ENCODE measurements around the gene ZNF260.
"Not testable (repeated sequence)": the region's sequence is repeated elsewhere in the genome, so short reads cannot be mapped to it uniquely, and the experiment has no call there.

ZNF260 gene

DNA sequence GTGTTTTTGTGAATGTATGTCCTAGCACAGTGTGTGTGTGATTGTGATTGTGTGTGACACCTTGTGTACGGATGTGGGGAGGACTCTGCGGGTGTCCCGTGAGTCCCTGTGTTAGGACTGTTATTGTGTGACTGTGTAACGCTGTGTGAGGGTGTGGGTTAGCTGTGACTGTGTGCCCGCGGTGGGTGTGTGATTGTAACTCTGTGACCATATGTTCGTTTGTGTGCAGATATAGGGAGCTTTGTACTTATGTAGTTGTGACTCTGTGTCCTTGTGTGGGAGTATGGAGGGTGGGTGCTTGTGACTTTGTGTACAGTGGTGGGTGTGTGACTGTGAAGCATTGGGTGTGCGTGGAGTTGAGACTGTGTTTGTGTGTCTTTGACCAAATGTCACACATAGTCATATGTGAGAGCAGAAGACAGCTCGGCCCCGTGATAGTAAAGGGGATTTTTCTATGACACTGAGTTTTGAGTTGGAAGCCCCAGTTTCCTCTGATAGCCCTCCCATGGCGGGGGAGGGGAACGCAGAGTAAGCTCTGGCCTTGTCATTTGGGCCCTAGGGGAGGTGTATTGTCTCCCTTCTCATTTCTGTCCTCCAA is 949 bp upstream of the ZNF260 start:
- Histone ChIP-seq H3K27ac (ENCODE audit: low read depth in 2 of 2, low read length in 2 of 2) (peak overlapping the region; percentile 91), H3K9me3 (ENCODE audit: control insufficient read depth in 2 of 2, low read length in 2 of 2) (peaks cover 8 to 15% of the 10 kb centered on the region in 2 donors), H3K36me3 (ENCODE audit: control insufficient read depth in 2 of 2, insufficient read depth in 2 of 2, low read length in 2 of 2) (peaks cover 6 to 9% of the 10 kb centered on the region in 2 donors), H3K9ac (ENCODE audit: low read depth in 1 of 2, low read length in 2 of 2) (peak overlapping the region; percentile 71 to 93), H3K4me1 (ENCODE audit: control insufficient read depth in 2 of 2, insufficient read depth in 2 of 2, low read length in 2 of 2) (peaks cover 6 to 12% of the 10 kb centered on the region in 2 donors), H3K27me3 (ENCODE audit: control insufficient read depth in 2 of 2, insufficient read depth in 2 of 2, low read length in 2 of 2) (no peaks in the 10 kb centered on the region), H3K4me3 (ENCODE audit: low read length in 2 of 2) (peak overlapping the region; percentile 93 to 96)

GRCh38 chr19:36527873-36528193 is 238 bp downstream of the ZNF260 start:
- Histone ChIP-seq H3K9me3 (ENCODE audit: control insufficient read depth in 2 of 2, low read length in 2 of 2) (peaks cover under 1 to 16% of the 10 kb centered on the region in 2 donors), H3K36me3 (ENCODE audit: control insufficient read depth in 2 of 2, insufficient read depth in 2 of 2, low read length in 2 of 2) (peaks cover 11 to 14% of the 10 kb centered on the region in 2 donors), H3K27ac (ENCODE audit: low read depth in 2 of 2, low read length in 2 of 2) (peak overlapping the region; percentile 91), H3K9ac (ENCODE audit: low read depth in 1 of 2, low read length in 2 of 2) (peak overlapping the region; percentile 71 to 93), H3K27me3 (ENCODE audit: control insufficient read depth in 2 of 2, insufficient read depth in 2 of 2, low read length in 2 of 2) (no peaks in the 10 kb centered on the region), H3K4me1 (ENCODE audit: control insufficient read depth in 2 of 2, insufficient read depth in 2 of 2, low read length in 2 of 2) (peaks cover 6 to 12% of the 10 kb centered on the region in 2 donors), H3K4me3 (ENCODE audit: low read length in 2 of 2) (peak overlapping the region; percentile 93 to 96)

DNA sequence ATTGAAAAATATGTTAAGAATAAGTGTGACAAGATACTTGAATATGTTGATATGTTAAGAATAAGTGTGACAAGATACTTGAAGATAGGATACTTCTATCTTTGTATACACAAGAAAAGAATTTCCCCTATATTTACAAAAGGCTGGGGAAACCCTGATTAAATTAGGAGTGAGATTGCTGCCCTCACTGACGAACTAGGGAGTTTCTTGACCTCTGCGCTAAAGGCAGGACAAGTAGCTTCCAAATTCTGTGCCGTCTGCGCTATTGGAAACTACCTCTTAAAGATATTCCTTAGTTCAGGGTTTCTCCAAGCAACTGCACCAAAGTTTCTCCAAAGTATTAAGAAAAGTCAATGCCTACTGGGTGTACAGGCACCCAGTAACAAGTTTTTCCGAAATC is 730 bp downstream of the ZNF260 start:
- Histone ChIP-seq H3K4me1 (ENCODE audit: control insufficient read depth in 2 of 2, insufficient read depth in 2 of 2, low read length in 2 of 2) (peaks cover 6 to 12% of the 10 kb centered on the region in 2 donors), H3K9ac (ENCODE audit: low read depth in 1 of 2, low read length in 2 of 2) (peak overlapping the region; percentile 71 to 93), H3K9me3 (ENCODE audit: control insufficient read depth in 2 of 2, low read length in 2 of 2) (peaks cover 3 to 19% of the 10 kb centered on the region in 2 donors), H3K27ac (ENCODE audit: low read depth in 2 of 2, low read length in 2 of 2) (no peak overlapping the region), H3K4me3 (ENCODE audit: low read length in 2 of 2) (peak overlapping the region; percentile 93 to 96), H3K27me3 (ENCODE audit: control insufficient read depth in 2 of 2, insufficient read depth in 2 of 2, low read length in 2 of 2) (no peaks in the 10 kb centered on the region), H3K36me3 (ENCODE audit: control insufficient read depth in 2 of 2, insufficient read depth in 2 of 2, low read length in 2 of 2) (peaks cover 13 to 19% of the 10 kb centered on the region in 2 donors)

DNA sequence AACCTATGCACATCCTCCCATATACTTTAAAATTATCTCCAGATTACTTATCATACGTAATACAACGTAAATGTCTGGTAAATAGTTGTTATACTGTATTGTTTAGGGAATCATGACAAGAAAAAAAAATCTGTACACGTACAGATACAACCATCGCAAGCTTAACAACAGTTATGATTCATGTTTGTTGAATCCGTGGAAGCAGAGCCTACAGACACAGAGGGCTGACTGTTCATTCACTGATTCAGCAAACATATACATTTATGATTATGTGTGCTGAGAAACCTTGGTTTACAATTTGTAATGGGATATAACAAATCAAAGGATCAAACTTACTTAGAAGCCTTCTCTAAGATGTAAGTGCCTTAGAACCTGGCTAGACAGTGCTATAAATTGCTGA is 1.5 kb downstream of the ZNF260 start:
- Histone ChIP-seq H3K27ac (ENCODE audit: low read depth in 2 of 2, low read length in 2 of 2) (no peak overlapping the region), H3K36me3 (ENCODE audit: control insufficient read depth in 2 of 2, insufficient read depth in 2 of 2, low read length in 2 of 2) (peaks cover 13 to 22% of the 10 kb centered on the region in 2 donors), H3K27me3 (ENCODE audit: control insufficient read depth in 2 of 2, insufficient read depth in 2 of 2, low read length in 2 of 2) (no peaks in the 10 kb centered on the region), H3K9me3 (ENCODE audit: control insufficient read depth in 2 of 2, low read length in 2 of 2) (peaks cover 3 to 19% of the 10 kb centered on the region in 2 donors), H3K9ac (ENCODE audit: low read depth in 1 of 2, low read length in 2 of 2) (no peak overlapping the region), H3K4me3 (ENCODE audit: low read length in 2 of 2) (peak overlapping the region in 1 of 2 donors; percentile 20), H3K4me1 (ENCODE audit: control insufficient read depth in 2 of 2, insufficient read depth in 2 of 2, low read length in 2 of 2) (peaks cover 6 to 12% of the 10 kb centered on the region in 2 donors)

- peak overlapping the region in 1 of 2 donors; percentile 3 for H3K4me3 ChIP-seq (ENCODE audit: low read length in 2 of 2)
- no peak overlapping the region for H3K9ac ChIP-seq (ENCODE audit: low read depth in 1 of 2, low read length in 2 of 2)
- H3K9me3 ChIP-seq (ENCODE audit: control insufficient read depth in 2 of 2, low read length in 2 of 2) = peaks cover 3 to 23% of the 10 kb centered on the region in 2 donors
- peaks cover 6 to 12% of the 10 kb centered on the region in 2 donors for H3K4me1 ChIP-seq (ENCODE audit: control insufficient read depth in 2 of 2, insufficient read depth in 2 of 2, low read length in 2 of 2)
- no peaks in the 10 kb centered on the region for H3K27me3 ChIP-seq (ENCODE audit: control insufficient read depth in 2 of 2, insufficient read depth in 2 of 2, low read length in 2 of 2)
- peaks cover 16 to 25% of the 10 kb centered on the region in 2 donors for H3K36me3 ChIP-seq (ENCODE audit: control insufficient read depth in 2 of 2, insufficient read depth in 2 of 2, low read length in 2 of 2)
- no peak overlapping the region for H3K27ac ChIP-seq (ENCODE audit: low read depth in 2 of 2, low read length in 2 of 2)
Observed at GRCh38 chr19:36524617-36525016, 3.5 kb downstream of the ZNF260 start.

DNA sequence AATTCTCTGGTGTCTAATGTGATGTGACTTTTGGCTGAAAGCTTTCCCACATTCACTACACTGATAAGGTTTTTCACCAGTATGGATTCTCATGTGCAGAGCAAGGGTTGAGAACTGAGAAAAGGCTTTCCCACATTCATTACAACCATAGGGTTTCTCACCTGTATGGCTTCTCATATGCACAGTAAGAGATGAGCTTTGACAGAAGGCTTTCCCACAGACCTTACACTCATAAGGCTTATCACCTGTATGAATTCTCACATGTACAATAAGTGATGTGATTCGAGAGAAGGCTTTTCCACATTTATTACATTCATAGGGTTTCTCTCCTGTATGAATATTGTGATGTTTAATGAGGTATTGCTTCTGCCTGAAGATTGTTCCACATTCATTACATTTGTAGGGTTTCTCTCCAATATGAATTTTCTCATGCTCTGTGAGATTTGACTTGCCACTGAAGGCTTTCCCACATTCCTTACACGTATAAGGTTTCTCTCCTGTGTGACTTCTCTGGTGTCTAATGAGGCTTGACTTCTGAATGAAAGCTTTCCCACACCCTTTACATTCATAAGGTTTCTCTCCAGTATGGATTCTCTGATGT is 14.0 kb downstream of the ZNF260 start:
- Histone ChIP-seq H3K9me3 (ENCODE audit: control insufficient read depth in 2 of 2, low read length in 2 of 2) (peaks cover 59 to 70% of the 10 kb centered on the region in 2 donors), H3K27ac (ENCODE audit: low read depth in 2 of 2, low read length in 2 of 2) (no peak overlapping the region), H3K36me3 (ENCODE audit: control insufficient read depth in 2 of 2, insufficient read depth in 2 of 2, low read length in 2 of 2) (peaks cover 35 to 38% of the 10 kb centered on the region in 2 donors), H3K9ac (ENCODE audit: low read depth in 1 of 2, low read length in 2 of 2) (no peak overlapping the region), H3K4me1 (ENCODE audit: control insufficient read depth in 2 of 2, insufficient read depth in 2 of 2, low read length in 2 of 2) (no peaks in the 10 kb centered on the region), H3K27me3 (ENCODE audit: control insufficient read depth in 2 of 2, insufficient read depth in 2 of 2, low read length in 2 of 2) (no peaks in the 10 kb centered on the region), H3K4me3 (ENCODE audit: low read length in 2 of 2) (peak overlapping the region; percentile 3 to 10)

DNA sequence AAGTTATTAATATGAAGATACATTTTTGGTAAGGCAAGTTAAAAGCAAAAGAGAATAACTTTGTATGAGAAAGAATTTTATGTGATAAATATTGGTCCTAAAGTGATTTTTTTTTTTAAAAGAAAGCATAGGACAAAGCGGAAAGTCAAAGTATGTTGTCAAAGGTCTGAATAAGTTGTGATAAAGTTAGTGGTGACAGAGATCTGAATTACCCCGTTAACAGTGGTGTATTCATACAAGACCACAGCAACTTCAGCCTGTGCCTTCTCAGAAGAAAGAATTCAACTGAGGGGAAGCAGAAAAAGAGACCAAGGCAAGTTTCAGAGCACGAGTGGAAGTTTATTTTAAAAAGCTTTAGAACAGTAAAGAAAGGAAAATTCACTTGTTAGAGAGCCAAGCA is 19.7 kb downstream of the ZNF260 start:
- Histone ChIP-seq H3K9me3 (ENCODE audit: control insufficient read depth in 2 of 2, low read length in 2 of 2) (peaks cover 21 to 24% of the 10 kb centered on the region in 2 donors), H3K36me3 (ENCODE audit: control insufficient read depth in 2 of 2, insufficient read depth in 2 of 2, low read length in 2 of 2) (no peaks in the 10 kb centered on the region), H3K27me3 (ENCODE audit: control insufficient read depth in 2 of 2, insufficient read depth in 2 of 2, low read length in 2 of 2) (no peaks in the 10 kb centered on the region), H3K4me3 (ENCODE audit: low read length in 2 of 2) (no peak overlapping the region), H3K27ac (ENCODE audit: low read depth in 2 of 2, low read length in 2 of 2) (no peak overlapping the region), H3K9ac (ENCODE audit: low read depth in 1 of 2, low read length in 2 of 2) (no peak overlapping the region), H3K4me1 (ENCODE audit: control insufficient read depth in 2 of 2, insufficient read depth in 2 of 2, low read length in 2 of 2) (no peaks in the 10 kb centered on the region)

- Histone ChIP-seq H3K4me1 (ENCODE audit: control insufficient read depth in 2 of 2, insufficient read depth in 2 of 2, low read length in 2 of 2) (no peaks in the 10 kb centered on the region), H3K9ac (ENCODE audit: low read depth in 1 of 2, low read length in 2 of 2) (no peak overlapping the region), H3K9me3 (ENCODE audit: control insufficient read depth in 2 of 2, low read length in 2 of 2) (peaks cover 12 to 13% of the 10 kb centered on the region in 2 donors), H3K36me3 (ENCODE audit: control insufficient read depth in 2 of 2, insufficient read depth in 2 of 2, low read length in 2 of 2) (no peaks in the 10 kb centered on the region), H3K27me3 (ENCODE audit: control insufficient read depth in 2 of 2, insufficient read depth in 2 of 2, low read length in 2 of 2) (no peaks in the 10 kb centered on the region), H3K27ac (ENCODE audit: low read depth in 2 of 2, low read length in 2 of 2) (no peak overlapping the region), H3K4me3 (ENCODE audit: low read length in 2 of 2) (no peak overlapping the region)
Observed at GRCh38 chr19:36501973-36502372, 26.1 kb downstream of the ZNF260 start.

- H3K9me3 ChIP-seq (ENCODE audit: control insufficient read depth in 2 of 2, low read length in 2 of 2) = peaks cover 2 to 6% of the 10 kb centered on the region in 2 donors
- no peak overlapping the region for H3K4me3 ChIP-seq (ENCODE audit: low read length in 2 of 2)
- H3K36me3 ChIP-seq (ENCODE audit: control insufficient read depth in 2 of 2, insufficient read depth in 2 of 2, low read length in 2 of 2) = no peaks in the 10 kb centered on the region
- H3K27ac ChIP-seq (ENCODE audit: low read depth in 2 of 2, low read length in 2 of 2) = no peak overlapping the region
- no peak overlapping the region for H3K9ac ChIP-seq (ENCODE audit: low read depth in 1 of 2, low read length in 2 of 2)
- no peaks in the 10 kb centered on the region for H3K4me1 ChIP-seq (ENCODE audit: control insufficient read depth in 2 of 2, insufficient read depth in 2 of 2, low read length in 2 of 2)
- no peaks in the 10 kb centered on the region for H3K27me3 ChIP-seq (ENCODE audit: control insufficient read depth in 2 of 2, insufficient read depth in 2 of 2, low read length in 2 of 2)
Observed at GRCh38 chr19:36497001-36497400, 31.1 kb downstream of the ZNF260 start.

DNA sequence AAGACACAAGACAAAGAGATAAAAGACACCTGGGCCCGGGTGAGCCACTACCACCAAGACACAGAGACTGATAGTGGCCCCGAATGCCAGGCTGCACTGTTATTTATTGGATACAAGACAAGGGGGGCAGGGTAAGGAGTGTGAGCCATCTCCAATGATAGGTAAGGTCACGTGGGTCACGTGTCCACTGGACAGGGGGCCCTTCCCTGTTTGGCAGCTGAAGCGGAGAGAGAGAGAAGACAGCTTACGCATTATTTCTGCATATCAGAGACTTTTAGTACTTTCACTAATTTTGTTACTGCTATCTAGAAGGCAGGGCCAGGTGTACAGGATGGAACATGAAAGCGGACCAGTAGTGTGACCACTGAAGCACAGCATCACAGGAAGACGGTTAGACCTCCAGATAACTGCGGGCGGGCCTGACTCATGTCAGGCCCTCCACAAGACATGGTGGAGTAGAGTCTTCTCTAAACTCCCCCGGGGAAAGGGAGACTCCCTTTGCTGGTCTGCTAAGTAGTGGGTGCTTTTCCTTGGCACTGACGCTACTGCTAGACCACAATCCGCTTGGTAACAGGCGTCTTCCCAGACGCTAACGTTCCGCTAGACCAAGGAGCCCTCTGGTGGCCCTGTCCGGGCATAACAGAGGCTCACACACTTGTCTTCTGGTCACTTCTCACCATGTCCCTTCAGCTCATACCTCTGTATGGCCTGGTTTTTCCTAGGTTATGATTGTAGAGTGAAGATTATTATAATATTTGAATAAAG is 35.2 kb downstream of the ZNF260 start:
- H3K4me1 ChIP-seq (ENCODE audit: control insufficient read depth in 2 of 2, insufficient read depth in 2 of 2, low read length in 2 of 2); H3K9me3 ChIP-seq (ENCODE audit: control insufficient read depth in 2 of 2, low read length in 2 of 2); H3K36me3 ChIP-seq (ENCODE audit: control insufficient read depth in 2 of 2, insufficient read depth in 2 of 2, low read length in 2 of 2); H3K9ac ChIP-seq (ENCODE audit: low read depth in 1 of 2, low read length in 2 of 2); H3K27ac ChIP-seq (ENCODE audit: low read depth in 2 of 2, low read length in 2 of 2); H3K27me3 ChIP-seq (ENCODE audit: control insufficient read depth in 2 of 2, insufficient read depth in 2 of 2, low read length in 2 of 2); H3K4me3 ChIP-seq (ENCODE audit: low read length in 2 of 2): not testable (repeated sequence)
